Mesothelial cell of epicardium (in vitro differentiated cells): ENCODE results near the gene ZC3H18. TPM values are rescaled to one million over a fixed set of nuclear protein-coding genes. Genes with fewer than 3 reads are reported as not detected.

Experiments used
- DNase-seq, 2 experiments: peaks; one replicate each; pipeline ENCODE4 v3.0.0; 2021; ENCODE audit warnings: low spot score in 2 of 2; ENCODE audit not compliant: unreplicated experiment in 2 of 2
- H3K27ac Mint-ChIP-seq: 2 replicates; pipeline ENCODE4 v1.8.0; 2021; ENCODE audit warnings: mixed read lengths
- H3K27me3 Mint-ChIP-seq: 2 replicates; pipeline ENCODE4 v1.8.0; 2021; ENCODE audit warnings: low read depth, mixed read lengths
- H3K36me3 Mint-ChIP-seq: 2 replicates; pipeline ENCODE4 v1.8.0; 2021; ENCODE audit warnings: mixed read lengths
- H3K4me1 Mint-ChIP-seq: 2 replicates; pipeline ENCODE4 v1.8.0; 2021; ENCODE audit warnings: mixed read lengths
- H3K4me3 Mint-ChIP-seq: 2 replicates; pipeline ENCODE4 v1.8.0; 2021; ENCODE audit warnings: mild to moderate bottlenecking, moderate library complexity, mixed read lengths
- H3K9me3 Mint-ChIP-seq: 2 replicates; pipeline ENCODE4 v1.8.0; 2021; ENCODE audit warnings: mixed read lengths
- total RNA-seq: library from RNA; stranded (reverse); gene quantifications from 3 replicates; pipeline ENCODE4 v1.2.1, GENCODE V29; 2021
- TF ChIP-seq, protein P1 (sequence below): fragments of 200-600 bp; sonication (generic); IDR thresholded peaks from one replicate; pipeline ENCODE4 v1.5.0; 2021; ENCODE audit warnings: antibody characterized with exemption; ENCODE audit not compliant: unreplicated experiment

The ZC3H18 gene
- total RNA-seq, 1 donor from 2014 or later, result 62.2 TPM

DNA sequence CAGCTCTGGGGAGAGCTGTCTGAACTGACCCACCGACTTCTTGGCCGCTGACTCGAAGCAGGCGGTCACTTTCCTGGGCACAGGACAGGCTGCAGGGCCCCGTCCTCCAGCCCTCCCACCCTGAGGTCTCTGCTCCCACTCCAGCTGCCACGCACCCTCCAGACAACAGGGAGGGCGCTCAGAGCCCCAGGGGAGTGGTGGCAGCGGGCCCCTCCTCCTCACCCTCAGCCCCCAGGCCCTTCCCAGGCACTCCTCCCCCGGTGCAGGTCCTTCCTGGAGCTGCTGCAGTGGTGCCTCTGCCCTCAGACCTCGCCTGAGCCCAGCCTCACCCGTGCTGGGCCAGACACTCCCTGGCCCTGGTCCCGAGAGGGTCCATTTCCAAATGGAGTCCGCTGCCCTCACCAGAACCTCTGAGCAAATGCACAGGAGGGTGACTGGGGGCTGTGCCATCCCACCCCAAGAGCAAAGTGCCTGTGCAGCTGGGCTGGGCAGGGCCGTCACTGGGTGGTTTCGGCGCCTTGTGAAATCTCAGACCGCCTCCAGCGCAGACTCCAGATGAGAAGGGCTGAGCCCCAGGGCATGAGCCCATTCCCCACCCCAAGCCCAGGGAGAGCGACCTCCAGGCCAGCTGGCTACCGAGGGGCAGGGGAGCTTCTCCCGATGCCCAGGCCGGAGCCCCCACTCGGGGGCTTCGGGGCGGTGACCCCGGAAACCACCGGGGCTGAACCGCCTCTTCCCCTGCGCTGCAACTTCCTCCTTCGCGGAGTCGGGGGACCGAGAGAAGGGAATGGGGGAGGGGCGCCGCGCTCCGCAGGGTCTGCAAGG lies 79.9 kb downstream of the ZC3H18 start:
- Mint-ChIP-seq H3K36me3 (peaks cover 5% of the 10 kb centered on the region), H3K27me3 (no peaks in the 10 kb centered on the region), H3K9me3 (no peaks in the 10 kb centered on the region), H3K4me1 (peaks cover 10% of the 10 kb centered on the region), H3K4me3 (peak overlapping the region; percentile 82), H3K27ac (peak overlapping the region; percentile 43)
- TF ChIP-seq, protein P1, sequence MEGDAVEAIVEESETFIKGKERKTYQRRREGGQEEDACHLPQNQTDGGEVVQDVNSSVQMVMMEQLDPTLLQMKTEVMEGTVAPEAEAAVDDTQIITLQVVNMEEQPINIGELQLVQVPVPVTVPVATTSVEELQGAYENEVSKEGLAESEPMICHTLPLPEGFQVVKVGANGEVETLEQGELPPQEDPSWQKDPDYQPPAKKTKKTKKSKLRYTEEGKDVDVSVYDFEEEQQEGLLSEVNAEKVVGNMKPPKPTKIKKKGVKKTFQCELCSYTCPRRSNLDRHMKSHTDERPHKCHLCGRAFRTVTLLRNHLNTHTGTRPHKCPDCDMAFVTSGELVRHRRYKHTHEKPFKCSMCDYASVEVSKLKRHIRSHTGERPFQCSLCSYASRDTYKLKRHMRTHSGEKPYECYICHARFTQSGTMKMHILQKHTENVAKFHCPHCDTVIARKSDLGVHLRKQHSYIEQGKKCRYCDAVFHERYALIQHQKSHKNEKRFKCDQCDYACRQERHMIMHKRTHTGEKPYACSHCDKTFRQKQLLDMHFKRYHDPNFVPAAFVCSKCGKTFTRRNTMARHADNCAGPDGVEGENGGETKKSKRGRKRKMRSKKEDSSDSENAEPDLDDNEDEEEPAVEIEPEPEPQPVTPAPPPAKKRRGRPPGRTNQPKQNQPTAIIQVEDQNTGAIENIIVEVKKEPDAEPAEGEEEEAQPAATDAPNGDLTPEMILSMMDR, result no peak
- DNase-seq, result peak in 1 of 2 experiments; percentile 56

DNA sequence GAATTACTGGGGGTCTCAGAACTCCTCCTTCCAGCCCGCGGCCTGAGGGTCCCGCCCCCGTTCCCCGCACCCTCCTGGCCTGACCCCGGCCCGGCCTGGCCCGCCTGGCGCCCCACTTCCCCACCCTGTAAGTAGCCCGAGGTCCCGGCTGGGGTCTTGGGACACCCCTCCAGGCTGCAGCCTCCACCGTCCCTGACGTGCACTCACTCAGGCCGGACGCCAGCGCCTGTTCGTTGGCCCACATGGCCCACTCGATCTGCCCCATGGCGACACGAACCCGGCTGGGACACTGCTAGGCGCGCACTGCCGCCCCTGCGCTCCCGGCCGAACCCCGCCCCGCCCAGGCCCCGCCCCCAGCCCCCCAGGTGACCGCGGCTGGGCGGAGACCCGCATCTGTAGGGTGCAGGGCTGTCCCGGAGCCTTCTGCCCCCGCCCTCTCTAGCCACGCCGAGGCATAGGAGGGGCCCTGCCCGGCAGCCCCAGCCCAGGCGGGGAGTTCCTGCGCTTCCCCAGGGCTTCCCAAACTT lies 80.6 kb downstream of the ZC3H18 start, which contains the start of gene CYBA:
CYBA (minus strand) TSS at position 305 of the 527 bp plus-strand sequence; CDS start at position 265, 40 bp downstream.
- H3K4me1 Mint-ChIP-seq, result peaks cover 10% of the 10 kb centered on the region
- H3K27me3 Mint-ChIP-seq, result no peaks in the 10 kb centered on the region
- no peaks in the 10 kb centered on the region for H3K9me3 Mint-ChIP-seq
- peak within 1 kb of the TSS; percentile 43 for H3K27ac Mint-ChIP-seq
- TF ChIP-seq, protein P1, result no peak
- H3K4me3 Mint-ChIP-seq, result peak within 1 kb of the TSS; percentile 82
- peaks cover 5% of the 10 kb centered on the region for H3K36me3 Mint-ChIP-seq
- DNase-seq, result peak in 1 of 2 experiments; percentile 53

DNA sequence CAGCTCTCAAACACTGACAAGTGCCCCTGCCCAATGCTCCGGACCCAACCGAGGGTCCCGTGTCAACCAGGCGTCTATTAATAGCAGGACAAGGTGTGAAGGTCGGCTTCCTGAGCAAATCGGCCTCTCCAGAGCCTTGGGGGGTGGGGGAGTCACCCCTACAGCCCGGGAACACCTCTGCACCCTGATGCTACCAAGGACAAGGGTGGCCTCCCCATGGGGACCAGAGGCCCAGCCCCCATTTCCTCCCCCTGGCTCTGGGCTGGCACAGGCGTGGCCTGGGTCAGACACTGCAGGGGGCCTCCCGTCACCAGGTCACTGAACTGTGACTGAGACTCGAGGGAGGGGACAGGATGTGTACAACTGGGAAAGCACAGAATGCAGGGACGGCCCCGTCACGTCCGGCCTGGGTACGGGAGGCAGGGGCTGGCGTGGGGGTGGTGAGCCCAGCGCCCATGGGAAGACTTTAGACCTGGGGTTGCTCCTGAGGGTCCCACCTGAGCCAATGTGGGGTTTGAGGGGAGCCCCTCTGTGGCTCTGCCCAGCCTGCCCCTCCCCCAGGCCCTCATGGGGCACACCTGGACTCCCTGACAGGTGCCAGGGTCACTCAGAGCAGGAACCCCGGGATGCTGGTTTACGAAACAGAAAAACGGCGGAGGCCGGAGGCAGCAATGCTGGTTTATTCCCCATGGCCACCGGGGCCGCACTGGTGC lies 81.2 kb downstream of the ZC3H18 start:
- Mint-ChIP-seq H3K27me3 (no peaks in the 10 kb centered on the region), H3K36me3 (peaks cover 5% of the 10 kb centered on the region), H3K4me1 (peaks cover 10% of the 10 kb centered on the region), H3K4me3 (peak overlapping the region; percentile 82), H3K9me3 (no peaks in the 10 kb centered on the region), H3K27ac (no peak overlapping the region)
- TF ChIP-seq, protein P1, result no peak
- DNase-seq, result no peak

- no peaks in the 10 kb centered on the region for H3K9me3 Mint-ChIP-seq
- no peaks in the 10 kb centered on the region for H3K27me3 Mint-ChIP-seq
- peaks cover 10% of the 10 kb centered on the region for H3K4me1 Mint-ChIP-seq
- H3K4me3 Mint-ChIP-seq, result peak overlapping the region; percentile 30
- H3K36me3 Mint-ChIP-seq, result peaks cover 7% of the 10 kb centered on the region
- no peak for DNase-seq
- TF ChIP-seq, protein P1, result no peak
- no peak overlapping the region for H3K27ac Mint-ChIP-seq
These were observed 82.0 kb downstream of the ZC3H18 start for GRCh38 chr16:88651989-88652761.

DNA sequence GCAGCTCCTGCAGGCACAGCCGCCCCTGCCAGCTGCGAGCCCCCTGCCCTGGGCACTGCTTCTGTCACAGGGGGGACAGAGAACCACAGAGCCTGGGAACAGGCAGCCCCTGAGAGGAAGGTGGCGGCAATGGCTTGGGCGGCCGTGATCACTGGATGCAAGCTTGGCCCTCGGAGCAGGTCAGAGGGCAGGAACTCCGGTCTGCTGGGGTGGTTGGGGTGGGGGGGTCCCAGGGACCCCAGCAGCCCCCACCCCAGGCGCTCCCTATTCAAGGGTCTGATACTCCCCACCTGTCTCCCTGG lies 82.5 kb downstream of the ZC3H18 start:
- no peak for DNase-seq
- Mint-ChIP-seq H3K27me3 (no peaks in the 10 kb centered on the region), H3K27ac (no peak overlapping the region), H3K4me3 (no peak overlapping the region), H3K36me3 (peaks cover 7% of the 10 kb centered on the region), H3K4me1 (peaks cover 10% of the 10 kb centered on the region), H3K9me3 (no peaks in the 10 kb centered on the region)
- TF ChIP-seq, protein P1, result no peak
